22Rv1 (cell line): ENCODE measurements around the gene LMTK2.

ENCODE experiments used
- CTCF ChIP-seq: fragments of 450-650 bp; IDR thresholded peaks from 2 replicates; pipeline ENCODE4 v1.5.1; 2017; ENCODE audit warnings: mild to moderate bottlenecking
- ZFX ChIP-seq: fragments of 450-650 bp; IDR thresholded peaks from 2 replicates; pipeline ENCODE4 v1.6.1; 2017; ENCODE audit warnings: antibody characterized with exemption, borderline replicate concordance

GRCh38 chr7:98156700-98157099 lies 50.0 kb downstream of the LMTK2 start:
- TF ChIP-seq CTCF (no peak), ZFX (no peak)
